ENCODE data around the gene RPTOR.

RPTOR gene

DNA sequence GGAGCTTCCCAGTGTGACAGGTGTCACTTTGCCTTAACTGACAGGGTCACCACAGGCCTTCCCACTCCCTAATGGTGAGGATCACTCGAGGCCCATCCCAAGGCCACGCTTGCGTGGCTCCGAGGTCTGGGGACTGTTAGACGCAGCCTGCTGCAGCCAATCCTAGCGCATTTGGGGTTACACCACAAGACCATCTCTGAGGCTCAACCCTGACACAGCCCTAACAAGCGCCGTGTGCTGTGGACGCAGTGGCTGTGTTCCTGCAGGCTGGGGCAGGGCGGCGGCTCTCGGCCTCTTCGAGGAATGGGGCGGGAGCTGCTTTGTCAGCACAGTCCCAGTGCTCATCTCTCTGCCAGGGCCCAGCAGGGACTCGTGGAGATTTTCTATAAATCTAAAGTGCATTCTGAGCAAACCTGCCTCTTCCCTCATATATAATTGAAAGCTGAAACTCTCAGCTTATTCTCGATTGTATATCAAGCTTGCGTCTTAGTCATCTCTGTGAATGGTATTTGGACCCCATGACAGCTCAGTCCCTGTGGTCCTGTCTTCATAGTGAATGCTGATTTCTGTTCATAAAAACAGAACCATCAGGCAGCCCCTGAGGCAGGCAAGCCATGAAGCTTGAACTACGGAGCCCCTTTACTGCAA, 381.2 kb downstream of the RPTOR start:
- Mint-ChIP-seq H3K4me3 (no peak overlapping the region), H3K27me3 (no peaks in the 10 kb centered on the region), H3K36me3 (peaks cover 10% of the 10 kb centered on the region), H3K4me1 (no peaks in the 10 kb centered on the region), H3K27ac (no peak overlapping the region), H3K9me3 (no peaks in the 10 kb centered on the region)

DNA sequence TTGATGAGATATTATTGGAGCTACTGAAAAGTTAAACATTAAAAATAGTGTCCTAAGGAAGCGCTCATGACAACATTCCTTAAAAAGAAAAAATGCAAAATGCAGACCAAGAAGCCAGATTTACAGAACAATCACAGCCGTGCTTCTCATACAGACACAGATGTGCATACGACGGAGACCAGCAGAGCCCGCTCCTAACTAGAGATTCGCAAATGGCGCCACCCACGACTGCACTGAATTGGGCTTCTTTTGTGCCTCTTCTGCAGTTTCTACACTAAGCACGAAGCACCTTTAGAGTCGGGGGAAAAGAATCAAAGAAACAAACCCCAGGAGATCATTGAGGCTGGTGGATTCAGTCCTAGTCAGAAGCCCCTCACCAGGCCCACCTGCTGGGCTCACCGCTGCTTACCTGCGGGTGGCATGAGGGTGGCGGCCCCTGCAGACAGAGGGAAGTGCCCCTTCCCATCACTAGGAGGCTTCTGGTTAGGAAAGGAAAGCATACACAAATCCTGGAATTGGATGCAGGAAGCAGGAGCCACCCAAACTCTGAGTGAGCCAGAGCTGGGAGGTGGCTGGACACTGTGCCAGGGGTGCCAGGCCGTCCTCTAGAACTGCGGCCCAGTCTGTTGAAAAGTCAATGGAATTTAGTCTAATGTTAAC, 382.1 kb downstream of the RPTOR start:
- Mint-ChIP-seq H3K4me3 (no peak overlapping the region), H3K27me3 (no peaks in the 10 kb centered on the region), H3K9me3 (no peaks in the 10 kb centered on the region), H3K36me3 (peaks cover 11% of the 10 kb centered on the region), H3K4me1 (no peaks in the 10 kb centered on the region), H3K27ac (no peak overlapping the region)

DNA sequence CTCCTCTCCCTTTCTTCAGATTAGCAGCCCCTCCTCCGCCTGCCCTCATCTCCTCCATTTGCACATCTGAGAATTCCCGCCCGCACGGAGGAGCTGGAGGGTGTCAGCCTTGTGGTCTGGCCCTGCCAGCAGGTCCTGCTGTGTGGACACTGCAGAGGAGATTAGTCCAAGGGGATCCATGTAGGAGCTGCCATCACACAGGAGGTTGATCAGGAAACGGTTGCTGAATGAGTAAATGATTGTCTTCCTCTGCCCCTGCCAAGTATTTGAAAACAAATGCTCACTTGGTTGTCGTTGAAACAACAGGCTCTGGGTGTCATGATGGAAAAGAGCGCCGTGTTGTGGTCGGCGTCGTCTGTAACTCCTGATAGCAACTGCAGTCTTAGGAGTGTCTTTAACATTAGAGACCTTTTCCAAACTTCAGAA, 383.2 kb downstream of the RPTOR start:
- Mint-ChIP-seq H3K27ac (no peak overlapping the region), H3K4me3 (no peak overlapping the region), H3K9me3 (no peaks in the 10 kb centered on the region), H3K27me3 (no peaks in the 10 kb centered on the region), H3K4me1 (no peaks in the 10 kb centered on the region), H3K36me3 (peaks cover 11% of the 10 kb centered on the region)

DNA sequence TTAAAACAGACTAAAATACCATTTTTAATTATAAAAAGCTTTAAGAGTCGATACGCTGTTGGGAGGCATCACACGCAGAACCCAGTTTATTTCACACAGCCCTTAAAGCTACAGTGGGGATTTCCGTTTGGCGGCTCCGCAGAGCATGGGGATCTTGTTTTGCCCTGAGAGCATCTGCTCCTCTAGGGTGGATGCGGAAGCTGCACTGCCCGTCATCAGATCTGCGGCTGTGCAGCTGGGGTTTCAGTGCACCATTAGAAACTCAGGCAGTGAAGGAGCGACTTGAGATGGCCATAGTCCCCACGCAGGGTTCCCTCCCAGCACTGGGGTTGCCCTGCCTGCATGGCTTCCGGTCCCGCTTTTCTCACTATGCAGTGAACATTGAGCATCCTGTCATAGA, 384.8 kb downstream of the RPTOR start:
- H3K4me3 Mint-ChIP-seq = no peak overlapping the region
- no peaks in the 10 kb centered on the region for H3K9me3 Mint-ChIP-seq
- no peaks in the 10 kb centered on the region for H3K27me3 Mint-ChIP-seq
- no peak overlapping the region for H3K27ac Mint-ChIP-seq
- peaks cover 13% of the 10 kb centered on the region for H3K36me3 Mint-ChIP-seq
- no peaks in the 10 kb centered on the region for H3K4me1 Mint-ChIP-seq

DNA sequence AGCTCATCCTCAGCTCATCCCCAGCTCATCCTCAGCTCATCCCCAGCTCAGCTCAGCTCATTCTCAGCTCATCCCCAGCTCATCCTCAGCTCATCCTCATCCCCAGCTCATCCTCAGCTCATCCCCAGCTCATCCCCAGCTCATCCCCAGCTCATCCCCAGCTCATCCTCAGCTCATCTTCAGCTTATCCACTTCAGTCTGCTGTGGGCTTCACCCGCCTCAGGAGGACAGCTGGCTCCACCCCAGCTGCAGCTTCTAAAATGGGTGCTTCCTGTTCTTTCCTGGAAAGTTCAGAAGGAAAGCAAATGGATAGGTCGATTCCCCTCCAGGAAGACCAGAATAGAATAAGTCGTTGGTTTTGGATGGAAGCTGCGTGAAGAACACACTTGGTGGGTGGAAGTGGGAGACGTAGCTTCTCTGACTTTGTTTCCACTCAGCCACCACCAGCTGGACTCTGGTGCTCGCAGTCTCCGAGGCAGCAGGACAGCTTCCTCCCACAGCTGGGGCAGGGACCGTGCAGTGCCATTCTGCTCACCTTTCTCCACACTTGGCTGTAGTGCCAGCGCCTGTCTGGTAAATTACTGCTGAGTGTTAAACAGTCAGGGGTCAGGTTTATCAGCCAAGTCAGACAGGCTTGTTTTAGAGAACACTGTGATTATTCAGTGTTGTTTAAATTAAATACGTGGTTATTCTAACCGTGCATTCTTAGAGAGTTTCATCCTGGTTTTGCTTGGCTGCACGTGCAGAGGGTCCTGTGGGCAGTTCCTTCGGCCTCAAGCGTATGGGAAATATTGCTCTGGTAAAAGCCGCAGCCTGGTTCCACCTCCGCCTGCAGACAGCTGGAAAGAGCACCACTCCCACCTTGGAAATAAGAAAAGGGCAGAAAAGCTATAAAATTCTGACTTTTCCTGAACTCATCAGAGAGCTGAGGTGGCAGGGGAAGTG, 386.0 kb downstream of the RPTOR start:
- Mint-ChIP-seq H3K27me3 (no peaks in the 10 kb centered on the region), H3K4me1 (peaks cover 5% of the 10 kb centered on the region), H3K27ac (no peak overlapping the region), H3K9me3 (no peaks in the 10 kb centered on the region), H3K36me3 (peaks cover 14% of the 10 kb centered on the region), H3K4me3 (no peak overlapping the region)

DNA sequence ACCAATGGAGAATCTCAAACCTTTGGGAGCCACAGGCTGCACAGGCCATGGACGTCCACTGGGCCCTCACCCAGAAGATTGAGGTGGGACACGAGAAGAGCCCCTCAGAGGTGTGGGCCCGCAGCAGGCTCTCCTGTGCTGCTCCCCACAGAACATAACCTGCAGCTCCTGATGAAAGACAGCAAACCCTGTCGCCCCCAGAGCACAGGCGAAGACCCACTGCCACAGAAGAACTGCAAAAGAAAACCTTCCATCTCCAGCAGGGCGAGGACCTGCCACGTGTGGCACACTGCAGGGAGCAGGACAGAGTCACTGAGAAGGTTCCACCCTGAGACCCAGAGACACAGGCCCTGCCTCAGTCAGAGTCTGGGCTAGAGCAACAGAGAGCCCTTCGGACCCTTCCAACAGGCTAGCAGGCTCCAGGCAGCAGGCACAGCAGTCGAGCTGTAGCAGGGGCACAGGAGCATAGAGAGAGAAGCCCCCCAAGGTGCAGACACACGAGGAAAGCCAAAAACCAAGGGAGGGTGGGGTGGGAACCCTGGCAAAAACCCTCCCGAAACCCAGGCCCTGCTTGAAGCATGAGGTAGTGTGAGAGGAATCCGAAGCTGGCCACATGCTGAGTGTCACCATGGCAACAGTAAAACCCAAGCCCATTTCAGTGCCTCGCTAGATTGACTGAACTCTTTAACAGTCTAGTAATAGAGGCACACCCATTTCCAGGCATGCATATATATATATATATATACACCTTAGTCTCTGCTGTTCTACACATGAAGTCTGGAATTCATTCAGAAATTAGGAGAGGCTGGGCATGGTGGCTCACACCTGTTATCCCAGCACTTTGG, 387.0 kb downstream of the RPTOR start:
- no peaks in the 10 kb centered on the region for H3K9me3 Mint-ChIP-seq
- H3K27ac Mint-ChIP-seq = no peak overlapping the region
- no peaks in the 10 kb centered on the region for H3K27me3 Mint-ChIP-seq
- H3K4me3 Mint-ChIP-seq = no peak overlapping the region
- H3K36me3 Mint-ChIP-seq = peaks cover 10% of the 10 kb centered on the region
- H3K4me1 Mint-ChIP-seq = peaks cover 15% of the 10 kb centered on the region

DNA sequence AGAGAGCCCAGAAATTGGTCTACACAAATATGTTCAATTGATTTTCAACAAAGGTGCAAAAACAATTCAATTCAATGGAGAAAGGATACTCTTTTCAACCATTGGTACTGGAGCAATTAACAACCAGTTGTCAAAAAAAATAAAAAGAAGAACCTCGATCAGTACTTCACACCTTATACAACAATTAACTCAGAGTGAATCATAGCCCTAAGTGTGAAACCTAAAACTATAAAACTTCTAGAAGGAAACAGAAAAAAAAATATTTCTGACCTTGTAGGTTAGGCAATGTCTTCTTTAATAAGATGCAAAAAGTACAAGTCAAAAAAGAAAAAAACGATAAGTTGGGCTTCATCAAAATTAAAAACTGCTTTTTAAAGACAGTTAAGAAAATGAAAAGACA, 390.9 kb downstream of the RPTOR start:
- Mint-ChIP-seq H3K27ac (peak overlapping the region; percentile 65), H3K27me3 (no peaks in the 10 kb centered on the region), H3K4me1 (peaks cover 43% of the 10 kb centered on the region), H3K36me3 (peaks cover 11% of the 10 kb centered on the region), H3K4me3 (no peak overlapping the region), H3K9me3 (no peaks in the 10 kb centered on the region)

DNA sequence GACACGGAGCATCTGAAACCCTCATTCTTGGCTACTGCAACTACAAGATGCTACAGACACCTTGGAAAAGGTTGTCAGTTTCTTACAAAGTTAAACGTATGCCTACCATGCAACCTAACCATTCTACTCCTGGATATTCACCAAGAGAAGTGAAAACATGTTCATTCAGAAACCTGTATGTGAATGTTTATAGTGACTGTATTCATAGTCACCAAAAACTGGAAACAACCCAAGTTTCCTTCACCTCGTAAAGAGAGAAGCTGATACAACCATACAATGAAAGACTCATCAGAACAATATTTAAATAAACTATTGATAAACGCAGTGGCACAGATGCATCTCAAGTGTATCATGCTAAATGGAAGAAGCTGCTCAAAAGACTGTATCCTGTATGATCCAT, 391.6 kb downstream of the RPTOR start:
- Mint-ChIP-seq H3K36me3 (peaks cover 11% of the 10 kb centered on the region), H3K4me3 (no peak overlapping the region), H3K4me1 (peaks cover 43% of the 10 kb centered on the region), H3K27me3 (no peaks in the 10 kb centered on the region), H3K27ac (no peak overlapping the region), H3K9me3 (no peaks in the 10 kb centered on the region)

DNA sequence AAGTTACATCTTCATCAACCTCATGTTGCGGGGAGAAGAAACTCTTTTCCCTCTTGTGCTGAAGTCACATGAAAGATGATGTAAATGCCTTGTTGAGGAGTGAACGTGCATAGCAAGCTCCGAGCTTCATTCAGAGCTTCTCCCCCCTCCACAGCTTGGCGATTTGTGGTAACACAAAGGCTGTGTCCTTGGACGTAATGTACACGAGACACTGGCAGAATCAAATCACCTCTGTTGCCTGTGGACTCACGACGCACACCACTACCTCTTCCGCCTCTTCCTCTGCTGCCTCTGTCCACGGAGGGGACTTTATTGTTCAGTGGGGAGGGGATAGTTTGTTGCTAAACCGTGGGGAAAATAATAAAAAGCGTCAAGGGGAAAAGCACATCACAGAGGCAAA, 392.1 kb downstream of the RPTOR start:
- no peak overlapping the region for H3K4me3 Mint-ChIP-seq
- peaks cover 11% of the 10 kb centered on the region for H3K36me3 Mint-ChIP-seq
- peaks cover 43% of the 10 kb centered on the region for H3K4me1 Mint-ChIP-seq
- no peaks in the 10 kb centered on the region for H3K27me3 Mint-ChIP-seq
- H3K9me3 Mint-ChIP-seq = no peaks in the 10 kb centered on the region
- H3K27ac Mint-ChIP-seq = no peak overlapping the region

DNA sequence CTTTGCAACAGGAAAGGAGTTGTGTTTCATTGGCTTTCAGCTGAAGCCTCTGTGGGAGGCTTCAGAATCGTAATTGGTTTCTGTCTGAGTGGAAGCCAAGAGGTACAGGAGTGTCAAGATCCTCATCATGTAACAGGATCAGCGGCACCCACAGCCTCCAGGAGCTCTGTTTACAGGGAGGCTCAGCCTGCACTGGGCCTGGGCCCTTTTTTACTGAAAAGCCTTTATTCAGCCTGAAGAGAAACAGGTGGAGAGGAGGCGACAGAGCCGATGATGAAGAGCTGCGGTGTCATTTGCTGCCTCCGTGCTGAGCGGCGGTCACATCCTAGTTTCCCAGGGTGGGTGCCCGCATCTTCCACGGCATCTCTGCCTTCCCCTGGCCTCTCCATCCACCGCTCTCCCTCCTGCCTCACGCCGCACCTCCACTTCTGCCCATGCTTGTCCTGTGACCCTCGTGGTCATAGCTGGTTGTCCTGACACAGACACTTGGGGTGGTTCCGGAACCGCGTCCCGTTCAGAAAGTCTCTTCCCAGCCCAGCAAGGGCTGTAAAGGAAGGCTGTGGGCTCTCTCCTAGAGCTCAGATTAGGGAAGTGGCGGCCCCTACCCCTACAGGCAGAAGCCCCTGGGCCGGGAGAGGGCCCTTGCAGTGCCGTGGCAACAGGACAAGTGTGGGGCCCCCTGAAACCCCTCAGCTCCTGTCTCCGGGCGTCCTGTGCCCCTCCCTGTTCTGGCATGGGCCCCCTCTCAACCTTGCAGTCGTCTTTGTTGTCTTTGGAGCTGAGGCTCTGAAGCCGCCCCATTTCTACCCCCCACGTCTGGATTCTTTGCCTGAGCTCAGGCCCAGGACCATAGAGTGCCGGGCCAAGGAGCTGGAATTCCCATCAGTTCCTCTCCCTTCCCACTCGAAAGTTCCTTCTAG, 393.1 kb downstream of the RPTOR start:
- peaks cover 14% of the 10 kb centered on the region for H3K36me3 Mint-ChIP-seq
- H3K4me1 Mint-ChIP-seq = peaks cover 43% of the 10 kb centered on the region
- no peaks in the 10 kb centered on the region for H3K9me3 Mint-ChIP-seq
- H3K27ac Mint-ChIP-seq = peak overlapping the region; percentile 92
- H3K27me3 Mint-ChIP-seq = no peaks in the 10 kb centered on the region
- H3K4me3 Mint-ChIP-seq = peak overlapping the region; percentile 77

DNA sequence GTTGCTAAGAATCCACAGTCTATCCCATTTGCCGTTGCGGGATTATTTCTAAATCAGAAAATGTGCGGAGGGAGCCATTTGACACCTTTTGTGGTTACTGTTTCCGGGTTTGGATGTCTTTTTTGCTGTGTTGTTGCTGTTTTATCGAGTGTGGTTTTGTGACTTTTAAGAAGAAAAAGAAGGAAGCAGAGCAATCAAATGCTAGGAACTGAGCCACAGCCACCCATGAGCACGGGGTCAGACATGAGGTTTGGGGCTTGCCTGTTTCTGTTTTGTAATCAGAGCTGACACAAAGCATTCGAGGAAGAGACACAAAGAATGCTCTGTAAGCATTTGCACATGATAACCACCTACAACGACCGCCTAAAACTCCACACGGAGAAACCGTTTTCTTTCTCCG, 393.9 kb downstream of the RPTOR start:
- H3K27me3 Mint-ChIP-seq = no peaks in the 10 kb centered on the region
- peak overlapping the region; percentile 77 for H3K4me3 Mint-ChIP-seq
- H3K27ac Mint-ChIP-seq = peak overlapping the region; percentile 74
- peaks cover 43% of the 10 kb centered on the region for H3K4me1 Mint-ChIP-seq
- no peaks in the 10 kb centered on the region for H3K9me3 Mint-ChIP-seq
- peaks cover 13% of the 10 kb centered on the region for H3K36me3 Mint-ChIP-seq

DNA sequence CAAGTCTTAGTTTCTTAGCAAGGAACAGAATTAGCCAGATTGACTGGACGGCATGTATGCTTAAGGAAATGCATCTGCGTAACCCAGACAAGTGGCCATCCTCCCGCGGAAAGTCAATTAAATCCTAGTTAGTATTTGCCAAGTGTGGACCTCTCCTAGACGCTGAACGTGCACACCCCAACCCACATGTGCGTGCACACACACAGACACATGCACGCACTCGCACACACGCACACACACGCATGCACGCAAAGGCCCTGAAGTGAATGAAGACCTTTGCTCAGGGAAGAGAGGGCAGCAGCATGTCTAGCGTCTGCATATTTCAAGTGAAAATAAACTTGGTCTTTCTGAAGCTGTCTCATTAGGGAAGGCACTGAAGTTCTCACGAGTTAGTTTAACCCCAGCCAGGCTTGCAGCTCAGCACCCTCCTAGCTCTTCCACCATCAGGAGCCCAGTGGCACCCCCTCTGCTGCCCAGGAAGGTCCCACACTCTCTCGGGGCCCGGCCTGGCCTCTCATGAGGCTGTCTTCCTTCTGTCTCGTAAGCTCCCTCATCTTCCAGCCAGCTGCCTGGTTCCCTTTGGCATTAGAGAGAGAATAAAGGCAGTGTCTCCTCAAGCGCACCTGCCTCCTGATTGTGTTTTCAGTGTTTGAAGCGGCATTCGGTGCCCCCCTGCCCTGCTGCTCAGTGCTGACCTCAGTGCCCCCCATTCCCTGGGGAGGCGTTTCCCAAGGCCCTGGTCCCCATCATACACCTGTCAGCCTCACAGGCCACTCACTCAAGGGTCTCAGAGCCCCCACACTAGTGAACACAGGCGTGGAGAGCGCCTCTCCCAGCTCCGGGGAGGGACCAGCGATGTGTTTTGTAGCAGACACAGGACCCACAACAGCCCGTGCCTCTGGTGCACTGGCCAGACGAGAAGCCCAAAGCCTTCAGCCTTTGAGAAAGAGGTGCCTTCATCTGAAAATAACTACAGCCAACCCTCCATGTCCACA, 394.8 kb downstream of the RPTOR start:
- H3K4me3 Mint-ChIP-seq = peak overlapping the region; percentile 77
- peaks cover 43% of the 10 kb centered on the region for H3K4me1 Mint-ChIP-seq
- H3K36me3 Mint-ChIP-seq = peaks cover 13% of the 10 kb centered on the region
- H3K27me3 Mint-ChIP-seq = no peaks in the 10 kb centered on the region
- H3K9me3 Mint-ChIP-seq = no peaks in the 10 kb centered on the region
- H3K27ac Mint-ChIP-seq = no peak overlapping the region
